SH-SY5Y (cell line): ENCODE data around the gene SLF2.

Experiments
- GATA2 ChIP-seq: IDR thresholded peaks from 2 replicates; pipeline ENCODE4 v1.6.1; 2011; ENCODE audit warnings: mild to moderate bottlenecking, low read depth, low read length
- GATA3 ChIP-seq: IDR thresholded peaks from 2 replicates; pipeline ENCODE4 v1.6.1; 2011; ENCODE audit warnings: low read depth, mild to moderate bottlenecking, low read length, moderate library complexity

The SLF2 gene

GRCh38 chr10:100902622-100903021, 10.1 kb upstream of the SLF2 start:
- no peak for TF ChIP-seq GATA3
- no peak for TF ChIP-seq GATA2

DNA sequence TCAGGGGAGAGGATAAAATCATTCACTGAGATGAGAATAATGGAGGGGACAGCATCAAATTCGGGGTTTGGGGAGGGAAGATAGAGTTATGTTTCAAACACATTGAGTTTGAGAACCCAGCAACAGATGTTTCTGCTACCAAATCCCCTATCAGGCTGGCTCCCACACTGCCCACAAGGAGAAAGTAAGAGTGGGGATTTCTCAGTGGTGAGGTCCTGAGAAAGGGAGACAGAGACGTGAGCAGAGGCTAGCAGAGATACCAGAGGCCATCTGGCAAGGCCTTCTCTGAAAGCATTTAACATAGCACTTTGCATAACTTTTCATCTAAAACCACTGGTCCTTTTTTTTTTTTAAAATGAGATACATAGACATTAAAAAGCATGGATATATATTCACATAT, 7.8 kb upstream of the SLF2 start:
- TF ChIP-seq GATA3, result no peak
- TF ChIP-seq GATA2, result no peak

DNA sequence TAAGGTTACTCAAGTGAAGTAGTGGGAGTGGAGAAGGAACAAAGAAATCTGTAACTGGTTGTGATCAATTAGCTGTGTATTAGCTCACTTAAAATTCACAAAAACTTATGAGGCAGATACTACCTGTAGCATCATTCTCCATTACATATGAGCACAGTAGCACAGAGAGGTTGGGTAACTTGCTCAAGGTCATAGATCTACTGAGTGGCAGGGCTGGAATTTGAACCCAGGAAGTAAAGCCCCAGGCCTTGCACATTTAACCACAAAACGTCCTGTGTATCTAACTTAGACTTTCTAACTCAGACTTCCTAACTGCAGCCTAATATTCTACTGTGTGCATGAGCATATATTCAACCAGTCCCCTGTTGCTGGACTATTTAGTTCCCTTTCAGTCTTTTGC, 5.6 kb upstream of the SLF2 start:
- no peak for TF ChIP-seq GATA2
- no peak for TF ChIP-seq GATA3

- TF ChIP-seq GATA3, result no peak
- TF ChIP-seq GATA2, result no peak
Measured at GRCh38 chr10:100907773-100908363, 4.9 kb upstream of the SLF2 start.

GRCh38 chr10:100908378-100908777, 4.4 kb upstream of the SLF2 start:
- TF ChIP-seq GATA2, result no peak
- TF ChIP-seq GATA3, result no peak

GRCh38 chr10:100909501-100910263, 3.1 kb upstream of the SLF2 start:
- TF ChIP-seq GATA2, result no peak
- no peak for TF ChIP-seq GATA3

GRCh38 chr10:100911472-100911871, 1.3 kb upstream of the SLF2 start:
- no peak for TF ChIP-seq GATA2
- TF ChIP-seq GATA3, result no peak

DNA sequence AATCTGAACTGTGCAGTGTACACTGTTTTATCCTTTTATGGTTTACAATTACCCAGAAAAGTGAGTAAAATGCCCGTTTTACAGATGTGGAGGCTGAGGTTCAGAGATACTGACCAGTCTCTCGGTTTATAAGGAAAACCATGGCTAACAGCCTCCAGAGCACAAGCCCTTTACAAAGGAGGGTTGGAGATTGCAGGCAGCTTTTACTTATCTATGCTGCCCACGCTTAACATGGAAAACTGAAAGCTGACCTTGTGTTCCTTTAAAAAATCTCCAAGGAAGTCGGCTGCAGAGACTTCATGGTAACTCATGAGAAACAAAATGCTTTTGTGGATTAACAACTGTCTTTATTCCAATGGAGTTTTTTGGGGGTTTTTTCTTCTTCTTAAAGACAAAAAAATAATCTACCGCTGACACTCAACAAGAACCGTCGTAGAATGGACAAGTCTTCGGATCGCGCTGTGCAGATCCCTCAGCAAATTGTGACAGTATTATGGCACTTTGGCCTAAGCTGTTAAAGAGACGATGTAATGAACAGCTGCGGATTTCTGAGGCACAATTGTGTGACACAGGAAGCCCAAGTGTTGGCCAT, 654 bp upstream of the SLF2 start:
- no peak for TF ChIP-seq GATA3
- TF ChIP-seq GATA2, result no peak

- no peak for TF ChIP-seq GATA3
- no peak for TF ChIP-seq GATA2
Measured at GRCh38 chr10:100913470-100913865, 705 bp downstream of the SLF2 start.

- TF ChIP-seq GATA2 (no peak), GATA3 (no peak)
Measured at GRCh38 chr10:100917071-100917470, 4.3 kb downstream of the SLF2 start.

DNA sequence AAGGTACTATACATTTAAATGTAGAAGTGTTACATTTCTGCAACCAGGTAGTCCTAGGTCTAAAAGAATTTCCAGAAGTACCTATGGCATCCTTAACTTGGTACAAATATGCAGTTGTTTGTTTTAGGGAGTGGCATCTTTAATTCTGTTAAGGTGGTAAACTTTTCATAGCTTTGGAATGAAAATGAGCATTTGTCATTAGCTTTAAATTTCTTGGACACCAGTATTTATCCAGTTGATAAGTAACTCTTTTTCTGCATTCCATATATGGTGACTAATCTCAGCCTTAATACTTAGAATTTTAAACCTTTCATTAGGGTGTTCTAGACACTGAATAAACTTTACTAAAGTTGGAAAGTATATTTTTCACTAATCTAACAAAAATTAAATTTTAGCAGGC, 10.8 kb downstream of the SLF2 start:
- no peak for TF ChIP-seq GATA3
- no peak for TF ChIP-seq GATA2

GRCh38 chr10:100927266-100927665, 14.5 kb downstream of the SLF2 start:
- TF ChIP-seq GATA3 (no peak), GATA2 (no peak)

DNA sequence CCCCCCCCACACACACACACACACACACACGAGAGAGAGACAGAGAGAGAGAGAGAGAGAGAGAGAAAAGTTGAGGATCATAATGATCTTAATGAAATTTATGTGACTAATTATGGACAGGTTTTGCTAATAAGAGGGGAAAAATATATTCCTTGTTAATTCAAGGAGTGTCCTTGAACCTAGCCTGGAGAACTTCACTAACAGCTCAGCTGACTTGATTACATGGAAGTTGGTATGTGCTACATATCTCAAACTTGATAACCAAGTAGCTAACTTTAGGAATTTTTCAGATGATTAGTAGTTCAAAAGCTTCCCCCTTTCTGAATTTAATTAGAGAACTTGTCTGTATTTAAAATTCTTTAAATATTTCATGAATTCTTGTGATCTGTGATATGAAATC, 15.3 kb downstream of the SLF2 start:
- TF ChIP-seq GATA2 (no peak), GATA3 (no peak)

DNA sequence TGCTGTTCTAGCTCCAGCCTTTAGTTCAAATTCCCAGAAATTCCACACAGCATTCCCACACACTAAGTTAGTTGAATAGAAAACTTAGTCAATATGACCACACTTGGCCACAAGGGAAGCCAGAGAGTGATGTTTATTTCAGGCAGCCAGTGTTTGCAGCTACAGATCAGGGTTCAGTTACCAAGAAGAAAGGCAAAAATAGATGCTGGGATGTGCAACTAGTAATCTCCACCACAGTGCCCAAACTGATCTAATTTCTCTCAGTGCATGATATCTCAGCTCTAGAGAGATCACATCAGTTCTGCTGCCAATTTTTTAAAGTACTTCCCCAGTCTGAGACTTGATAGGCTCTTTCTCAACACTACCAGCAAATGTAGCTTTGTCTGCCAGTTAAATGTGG, 17.6 kb downstream of the SLF2 start:
- no peak for TF ChIP-seq GATA3
- no peak for TF ChIP-seq GATA2

- no peak for TF ChIP-seq GATA3
- TF ChIP-seq GATA2, result no peak
Measured at GRCh38 chr10:100934084-100934659, 21.4 kb downstream of the SLF2 start.
